GM23338 (cell line): ENCODE measurements around the gene LEP. TPM values are rescaled to one million over a fixed set of nuclear protein-coding genes. Genes with fewer than 3 reads are reported as not detected.

Experiments used
- ATAC-seq: fragments of 200-7000 bp; cut with Tn5 transposase; 3 replicates; pipeline ENCODE4 v1.9.1; 2020
- DNase-seq: peaks from one replicate; pipeline ENCODE4 v3.0.0-alpha.2; 2015; ENCODE audit warnings: low spot score
- H2AFZ ChIP-seq: fragments of 200-600 bp; sonication (generic); 2 replicates; pipeline ENCODE4 v1.8.0; 2016; ENCODE audit warnings: antibody characterized with exemption, mild to moderate bottlenecking, moderate library complexity
- H3F3A ChIP-seq: fragments of 200-600 bp; sonication (generic); replicated peaks from 2 replicates; pipeline ENCODE4 v1.8.0; 2017; ENCODE audit warnings: antibody characterized with exemption, mixed run types, low read depth
- H3K27ac ChIP-seq: fragments of 200-600 bp; sonication (generic); 2 replicates; pipeline ENCODE4 v1.6.1; 2016; ENCODE audit warnings: low read depth
- H3K27me3 ChIP-seq: fragments of 200-600 bp; sonication (generic); 2 replicates; pipeline ENCODE4 v1.8.0; 2016; ENCODE audit warnings: mild to moderate bottlenecking, mixed run types, moderate library complexity; ENCODE audit not compliant: insufficient read depth
- H3K36me3 ChIP-seq: fragments of 200-600 bp; sonication (generic); 2 replicates; pipeline ENCODE4 v1.8.0; 2016; ENCODE audit warnings: mild to moderate bottlenecking; ENCODE audit not compliant: insufficient read depth
- H3K4me1 ChIP-seq: fragments of 200-600 bp; sonication (generic); 2 replicates; pipeline ENCODE4 v1.8.0; 2016; ENCODE audit warnings: mild to moderate bottlenecking, moderate library complexity; ENCODE audit not compliant: insufficient read depth
- H3K4me2 ChIP-seq: fragments of 200-600 bp; sonication (generic); 2 replicates; pipeline ENCODE4 v1.7.1; 2017; ENCODE audit warnings: mixed run types
- H3K4me3 ChIP-seq: fragments of 200-600 bp; sonication (generic); 2 replicates; pipeline ENCODE4 v1.6.1; 2016; ENCODE audit warnings: mixed run types
- H3K79me2 ChIP-seq: fragments of 200-600 bp; sonication (generic); replicated peaks from 2 replicates; pipeline ENCODE4 v1.8.0; 2017; ENCODE audit warnings: mild to moderate bottlenecking; ENCODE audit not compliant: insufficient read depth
- H3K9me2 ChIP-seq: fragments of 200-600 bp; sonication (generic); 2 replicates; pipeline ENCODE4 v1.8.0; 2017; ENCODE audit not compliant: insufficient read depth
- H4K20me1 ChIP-seq: fragments of 200-600 bp; sonication (generic); replicated peaks from 2 replicates; pipeline ENCODE4 v1.8.0; 2017; ENCODE audit warnings: mild to moderate bottlenecking; ENCODE audit not compliant: insufficient read depth
- H3K27ac Mint-ChIP-seq: 2 replicates; pipeline ENCODE4 v1.8.0; 2020; ENCODE audit warnings: inconsistent platforms, mild to moderate bottlenecking, moderate library complexity, mixed read lengths
- H3K27me3 Mint-ChIP-seq: 3 replicates; pipeline ENCODE4 v1.8.0; 2022; ENCODE audit warnings: low read depth, mild to moderate bottlenecking, moderate library complexity, mixed read lengths, inconsistent platforms; ENCODE audit not compliant: insufficient read depth, poor library complexity
- H3K36me3 Mint-ChIP-seq: 3 replicates; pipeline ENCODE4 v1.8.0; 2021; ENCODE audit warnings: low read depth, mild to moderate bottlenecking, inconsistent platforms, moderate library complexity, mixed read lengths
- H3K4me1 Mint-ChIP-seq: 3 replicates; pipeline ENCODE4 v1.8.0; 2020; ENCODE audit warnings: mild to moderate bottlenecking, inconsistent platforms, mixed read lengths
- H3K4me3 Mint-ChIP-seq: 3 replicates; pipeline ENCODE4 v1.8.0; 2021; ENCODE audit warnings: moderate library complexity, mild to moderate bottlenecking, inconsistent platforms, mixed read lengths
- H3K9me3 Mint-ChIP-seq: 3 replicates; pipeline ENCODE4 v1.8.0; 2020; ENCODE audit warnings: moderate library complexity, mild to moderate bottlenecking, inconsistent platforms, mixed read lengths
- CREB1 ChIP-seq: fragments of 250-450 bp; sonication (Bioruptor Pico); IDR thresholded peaks from 2 replicates; pipeline ENCODE4 v1.5.0; 2020; ENCODE audit warnings: low read depth, mild to moderate bottlenecking, moderate library complexity
- EZH2 ChIP-seq: fragments of 200-600 bp; sonication (generic); IDR thresholded peaks from one replicate; pipeline ENCODE4 v1.8.0; 2017; ENCODE audit warnings: antibody characterized with exemption, mild to moderate bottlenecking, low read depth; ENCODE audit not compliant: unreplicated experiment
- EZH2phosphoT487 ChIP-seq: fragments of 200-600 bp; sonication (generic); IDR thresholded peaks from one replicate; pipeline ENCODE4 v1.8.1; 2018; ENCODE audit warnings: antibody characterized with exemption; ENCODE audit not compliant: unreplicated experiment
- JUNB ChIP-seq: IDR thresholded peaks from one replicate; pipeline ENCODE4 v1.6.1; 2016; ENCODE audit warnings: antibody characterized with exemption; ENCODE audit not compliant: unreplicated experiment
- NANOG ChIP-seq: IDR thresholded peaks from 2 replicates; pipeline ENCODE4 v1.6.1; 2016; ENCODE audit warnings: antibody characterized with exemption, borderline replicate concordance
- POLR2AphosphoS5 ChIP-seq: IDR thresholded peaks from 2 replicates; pipeline ENCODE4 v1.6.1; 2016; ENCODE audit warnings: antibody characterized with exemption, low read depth
- STAT1 ChIP-seq: IDR thresholded peaks from one replicate; pipeline ENCODE4 v1.6.1; 2016; ENCODE audit warnings: antibody characterized with exemption; ENCODE audit not compliant: unreplicated experiment
- ZNF114 ChIP-seq: fragments of 250-450 bp; sonication (Bioruptor Pico); IDR thresholded peaks from 2 replicates; pipeline ENCODE4 v1.5.0; 2020; ENCODE audit warnings: mild to moderate bottlenecking, moderate library complexity
- ZNF331 ChIP-seq: fragments of 250-450 bp; sonication (Bioruptor Pico); IDR thresholded peaks from 2 replicates; pipeline ENCODE4 v1.5.0; 2020; ENCODE audit warnings: low read depth, mild to moderate bottlenecking, moderate library complexity
- polyA plus RNA-seq: library from polyadenylated mRNA; unstranded; fragments of >200 nt; fragmentation: Nextera tagmentation; extraction: Ambion mirVana; gene quantifications from 2 replicates; pipeline ENCODE4 v1.2.1, GENCODE V29; 2016
- total RNA-seq: library from RNA; depleted of rRNA; stranded (reverse); fragments of >200 nt; shearing (Covaris generic); gene quantifications from 2 replicates; pipeline ENCODE4 v1.2.3, GENCODE V29; 2014
- TF ChIP-seq, protein P1 (sequence below): fragments of 250-450 bp; sonication (Bioruptor Pico); IDR thresholded peaks from 2 replicates; pipeline ENCODE4 v1.5.0; 2020; ENCODE audit warnings: mild to moderate bottlenecking, moderate library complexity
- TF ChIP-seq, protein P2 (sequence below): IDR thresholded peaks from 2 replicates; pipeline ENCODE4 v1.6.1; 2016; ENCODE audit warnings: antibody characterized with exemption
- TF ChIP-seq, protein P3 (sequence below), 2 experiments: fragments of 200-600 bp in 1 of 2; sonication (generic) in 1 of 2; conservative IDR thresholded peaks; 2 replicates each; pipeline versions ENCODE4 v1.5.1 to v1.6.1; 2016 to 2017; ENCODE audit warnings: antibody characterized with exemption in 2 of 2, low read depth in 2 of 2, mild to moderate bottlenecking in 2 of 2, moderate library complexity in 1 of 2
- TF ChIP-seq, protein P4 (sequence below): IDR thresholded peaks from one replicate; pipeline ENCODE4 v1.6.1; 2018; ENCODE audit warnings: antibody characterized with exemption; ENCODE audit not compliant: unreplicated experiment

The LEP gene
- total and polyA plus RNA-seq, 2 experiments from 2014 or later: not detected

DNA sequence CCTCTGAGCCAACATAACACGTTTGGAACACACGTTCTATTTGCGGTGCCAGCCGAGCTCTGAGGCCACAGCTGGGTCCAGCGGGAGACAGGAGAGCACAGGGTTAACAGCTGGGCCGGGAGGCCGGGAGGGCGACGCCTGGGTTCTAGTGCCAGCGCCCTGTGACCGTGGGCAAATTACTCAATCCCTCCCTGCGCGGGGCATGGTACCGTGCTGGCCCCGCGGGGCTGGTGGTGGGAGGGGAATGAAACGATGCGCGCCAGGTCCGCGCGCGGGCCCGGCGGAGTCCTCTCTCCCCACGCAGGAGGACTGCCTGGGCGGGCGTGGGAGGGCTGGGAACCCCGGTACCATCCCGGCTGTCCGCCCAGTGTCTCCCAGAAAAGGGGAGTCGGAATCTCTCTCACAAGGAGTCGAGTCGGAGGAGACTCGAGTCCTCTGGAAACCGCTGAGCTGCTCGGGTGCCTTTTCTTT lies 30.4 kb downstream of the LEP start:
- Mint-ChIP-seq H3K9me3 (no peaks in the 10 kb centered on the region; the same call in 2 of the 3 replicates), H3K27me3 (peaks cover 22% of the 10 kb centered on the region), H3K36me3 (no peaks in the 10 kb centered on the region; the same call in 2 of the 3 replicates), H3K27ac (no peak overlapping the region), H3K4me1 (peaks cover 46% of the 10 kb centered on the region), H3K4me3 (0 out of 3 replicates have a peak overlapping the region, but pooled peaks have one; percentile 36)
- Histone ChIP-seq H3K27ac (no peak overlapping the region), H3K4me3 (peak overlapping the region; percentile 50), H3K9me2 (peaks cover 5% of the 10 kb centered on the region; the same call in 1 of the 2 replicates), H3K36me3 (no peaks in the 10 kb centered on the region), H3K27me3 (peaks cover 30% of the 10 kb centered on the region), H4K20me1 (no peaks in the 10 kb centered on the region), H3K4me2 (peak overlapping the region; percentile 80), H2AFZ (peak overlapping the region; percentile 90), H3K4me1 (peaks cover 46% of the 10 kb centered on the region), H3K79me2 (no peaks in the 10 kb centered on the region), H3F3A (0 out of 2 replicates have a peak, but pooled peaks cover 10% of the 10 kb centered on the region)
- TF ChIP-seq POLR2AphosphoS5 (no peak), EZH2phosphoT487 (no peak), NANOG (no peak), JUNB (no peak), ZNF114 (CRISPR knock-in tag) (no peak), CREB1 (CRISPR knock-in tag) (no peak), ZNF331 (CRISPR knock-in tag) (no peak), EZH2 (no peak), STAT1 (no peak)
- TF ChIP-seq, protein P1, sequence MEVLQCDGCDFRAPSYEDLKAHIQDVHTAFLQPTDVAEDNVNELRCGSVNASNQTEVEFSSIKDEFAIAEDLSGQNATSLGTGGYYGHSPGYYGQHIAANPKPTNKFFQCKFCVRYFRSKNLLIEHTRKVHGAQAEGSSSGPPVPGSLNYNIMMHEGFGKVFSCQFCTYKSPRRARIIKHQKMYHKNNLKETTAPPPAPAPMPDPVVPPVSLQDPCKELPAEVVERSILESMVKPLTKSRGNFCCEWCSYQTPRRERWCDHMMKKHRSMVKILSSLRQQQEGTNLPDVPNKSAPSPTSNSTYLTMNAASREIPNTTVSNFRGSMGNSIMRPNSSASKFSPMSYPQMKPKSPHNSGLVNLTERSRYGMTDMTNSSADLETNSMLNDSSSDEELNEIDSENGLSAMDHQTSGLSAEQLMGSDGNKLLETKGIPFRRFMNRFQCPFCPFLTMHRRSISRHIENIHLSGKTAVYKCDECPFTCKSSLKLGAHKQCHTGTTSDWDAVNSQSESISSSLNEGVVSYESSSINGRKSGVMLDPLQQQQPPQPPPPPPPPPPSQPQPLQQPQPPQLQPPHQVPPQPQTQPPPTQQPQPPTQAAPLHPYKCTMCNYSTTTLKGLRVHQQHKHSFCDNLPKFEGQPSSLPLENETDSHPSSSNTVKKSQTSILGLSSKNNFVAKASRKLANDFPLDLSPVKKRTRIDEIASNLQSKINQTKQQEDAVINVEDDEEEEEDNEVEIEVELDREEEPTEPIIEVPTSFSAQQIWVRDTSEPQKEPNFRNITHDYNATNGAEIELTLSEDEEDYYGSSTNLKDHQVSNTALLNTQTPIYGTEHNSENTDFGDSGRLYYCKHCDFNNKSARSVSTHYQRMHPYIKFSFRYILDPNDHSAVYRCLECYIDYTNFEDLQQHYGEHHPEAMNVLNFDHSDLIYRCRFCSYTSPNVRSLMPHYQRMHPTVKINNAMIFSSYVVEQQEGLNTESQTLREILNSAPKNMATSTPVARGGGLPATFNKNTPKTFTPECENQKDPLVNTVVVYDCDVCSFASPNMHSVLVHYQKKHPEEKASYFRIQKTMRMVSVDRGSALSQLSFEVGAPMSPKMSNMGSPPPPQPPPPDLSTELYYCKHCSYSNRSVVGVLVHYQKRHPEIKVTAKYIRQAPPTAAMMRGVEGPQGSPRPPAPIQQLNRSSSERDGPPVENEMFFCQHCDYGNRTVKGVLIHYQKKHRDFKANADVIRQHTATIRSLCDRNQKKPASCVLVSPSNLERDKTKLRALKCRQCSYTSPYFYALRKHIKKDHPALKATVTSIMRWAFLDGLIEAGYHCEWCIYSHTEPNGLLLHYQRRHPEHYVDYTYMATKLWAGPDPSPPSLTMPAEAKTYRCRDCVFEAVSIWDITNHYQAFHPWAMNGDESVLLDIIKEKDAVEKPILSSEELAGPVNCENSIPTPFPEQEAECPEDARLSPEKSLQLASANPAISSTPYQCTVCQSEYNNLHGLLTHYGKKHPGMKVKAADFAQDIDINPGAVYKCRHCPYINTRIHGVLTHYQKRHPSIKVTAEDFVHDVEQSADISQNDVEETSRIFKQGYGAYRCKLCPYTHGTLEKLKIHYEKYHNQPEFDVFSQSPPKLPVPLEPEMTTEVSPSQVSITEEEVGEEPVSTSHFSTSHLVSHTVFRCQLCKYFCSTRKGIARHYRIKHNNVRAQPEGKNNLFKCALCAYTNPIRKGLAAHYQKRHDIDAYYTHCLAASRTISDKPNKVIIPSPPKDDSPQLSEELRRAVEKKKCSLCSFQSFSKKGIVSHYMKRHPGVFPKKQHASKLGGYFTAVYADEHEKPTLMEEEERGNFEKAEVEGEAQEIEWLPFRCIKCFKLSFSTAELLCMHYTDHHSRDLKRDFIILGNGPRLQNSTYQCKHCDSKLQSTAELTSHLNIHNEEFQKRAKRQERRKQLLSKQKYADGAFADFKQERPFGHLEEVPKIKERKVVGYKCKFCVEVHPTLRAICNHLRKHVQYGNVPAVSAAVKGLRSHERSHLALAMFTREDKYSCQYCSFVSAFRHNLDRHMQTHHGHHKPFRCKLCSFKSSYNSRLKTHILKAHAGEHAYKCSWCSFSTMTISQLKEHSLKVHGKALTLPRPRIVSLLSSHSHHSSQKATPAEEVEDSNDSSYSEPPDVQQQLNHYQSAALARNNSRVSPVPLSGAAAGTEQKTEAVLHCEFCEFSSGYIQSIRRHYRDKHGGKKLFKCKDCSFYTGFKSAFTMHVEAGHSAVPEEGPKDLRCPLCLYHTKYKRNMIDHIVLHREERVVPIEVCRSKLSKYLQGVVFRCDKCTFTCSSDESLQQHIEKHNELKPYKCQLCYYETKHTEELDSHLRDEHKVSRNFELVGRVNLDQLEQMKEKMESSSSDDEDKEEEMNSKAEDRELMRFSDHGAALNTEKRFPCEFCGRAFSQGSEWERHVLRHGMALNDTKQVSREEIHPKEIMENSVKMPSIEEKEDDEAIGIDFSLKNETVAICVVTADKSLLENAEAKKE (CRISPR knock-in tag): no peak
- TF ChIP-seq, protein P2, sequence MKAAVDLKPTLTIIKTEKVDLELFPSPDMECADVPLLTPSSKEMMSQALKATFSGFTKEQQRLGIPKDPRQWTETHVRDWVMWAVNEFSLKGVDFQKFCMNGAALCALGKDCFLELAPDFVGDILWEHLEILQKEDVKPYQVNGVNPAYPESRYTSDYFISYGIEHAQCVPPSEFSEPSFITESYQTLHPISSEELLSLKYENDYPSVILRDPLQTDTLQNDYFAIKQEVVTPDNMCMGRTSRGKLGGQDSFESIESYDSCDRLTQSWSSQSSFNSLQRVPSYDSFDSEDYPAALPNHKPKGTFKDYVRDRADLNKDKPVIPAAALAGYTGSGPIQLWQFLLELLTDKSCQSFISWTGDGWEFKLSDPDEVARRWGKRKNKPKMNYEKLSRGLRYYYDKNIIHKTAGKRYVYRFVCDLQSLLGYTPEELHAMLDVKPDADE: no peak
- TF ChIP-seq, protein P3, sequence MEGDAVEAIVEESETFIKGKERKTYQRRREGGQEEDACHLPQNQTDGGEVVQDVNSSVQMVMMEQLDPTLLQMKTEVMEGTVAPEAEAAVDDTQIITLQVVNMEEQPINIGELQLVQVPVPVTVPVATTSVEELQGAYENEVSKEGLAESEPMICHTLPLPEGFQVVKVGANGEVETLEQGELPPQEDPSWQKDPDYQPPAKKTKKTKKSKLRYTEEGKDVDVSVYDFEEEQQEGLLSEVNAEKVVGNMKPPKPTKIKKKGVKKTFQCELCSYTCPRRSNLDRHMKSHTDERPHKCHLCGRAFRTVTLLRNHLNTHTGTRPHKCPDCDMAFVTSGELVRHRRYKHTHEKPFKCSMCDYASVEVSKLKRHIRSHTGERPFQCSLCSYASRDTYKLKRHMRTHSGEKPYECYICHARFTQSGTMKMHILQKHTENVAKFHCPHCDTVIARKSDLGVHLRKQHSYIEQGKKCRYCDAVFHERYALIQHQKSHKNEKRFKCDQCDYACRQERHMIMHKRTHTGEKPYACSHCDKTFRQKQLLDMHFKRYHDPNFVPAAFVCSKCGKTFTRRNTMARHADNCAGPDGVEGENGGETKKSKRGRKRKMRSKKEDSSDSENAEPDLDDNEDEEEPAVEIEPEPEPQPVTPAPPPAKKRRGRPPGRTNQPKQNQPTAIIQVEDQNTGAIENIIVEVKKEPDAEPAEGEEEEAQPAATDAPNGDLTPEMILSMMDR (conservative IDR thresholded peaks at IDR 0.05; ENCODE audit: low read depth in 2 of 2): no peak
- TF ChIP-seq, protein P4, sequence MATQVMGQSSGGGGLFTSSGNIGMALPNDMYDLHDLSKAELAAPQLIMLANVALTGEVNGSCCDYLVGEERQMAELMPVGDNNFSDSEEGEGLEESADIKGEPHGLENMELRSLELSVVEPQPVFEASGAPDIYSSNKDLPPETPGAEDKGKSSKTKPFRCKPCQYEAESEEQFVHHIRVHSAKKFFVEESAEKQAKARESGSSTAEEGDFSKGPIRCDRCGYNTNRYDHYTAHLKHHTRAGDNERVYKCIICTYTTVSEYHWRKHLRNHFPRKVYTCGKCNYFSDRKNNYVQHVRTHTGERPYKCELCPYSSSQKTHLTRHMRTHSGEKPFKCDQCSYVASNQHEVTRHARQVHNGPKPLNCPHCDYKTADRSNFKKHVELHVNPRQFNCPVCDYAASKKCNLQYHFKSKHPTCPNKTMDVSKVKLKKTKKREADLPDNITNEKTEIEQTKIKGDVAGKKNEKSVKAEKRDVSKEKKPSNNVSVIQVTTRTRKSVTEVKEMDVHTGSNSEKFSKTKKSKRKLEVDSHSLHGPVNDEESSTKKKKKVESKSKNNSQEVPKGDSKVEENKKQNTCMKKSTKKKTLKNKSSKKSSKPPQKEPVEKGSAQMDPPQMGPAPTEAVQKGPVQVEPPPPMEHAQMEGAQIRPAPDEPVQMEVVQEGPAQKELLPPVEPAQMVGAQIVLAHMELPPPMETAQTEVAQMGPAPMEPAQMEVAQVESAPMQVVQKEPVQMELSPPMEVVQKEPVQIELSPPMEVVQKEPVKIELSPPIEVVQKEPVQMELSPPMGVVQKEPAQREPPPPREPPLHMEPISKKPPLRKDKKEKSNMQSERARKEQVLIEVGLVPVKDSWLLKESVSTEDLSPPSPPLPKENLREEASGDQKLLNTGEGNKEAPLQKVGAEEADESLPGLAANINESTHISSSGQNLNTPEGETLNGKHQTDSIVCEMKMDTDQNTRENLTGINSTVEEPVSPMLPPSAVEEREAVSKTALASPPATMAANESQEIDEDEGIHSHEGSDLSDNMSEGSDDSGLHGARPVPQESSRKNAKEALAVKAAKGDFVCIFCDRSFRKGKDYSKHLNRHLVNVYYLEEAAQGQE: no peak
- ATAC-seq: no peak; the same call in 2 of the 3 replicates
- DNase-seq: peak; percentile 32
